VCaP (cell line): Measurements from ENCODE around the gene COX6B1.
"Not testable (repeated sequence)": the region's sequence is repeated elsewhere in the genome, so short reads cannot be mapped to it uniquely, and the experiment has no call there.

Source experiments
- H3K27ac ChIP-seq: fragments of 450-650 bp; 2 replicates; pipeline ENCODE4 v1.5.1; 2017
- CTCF ChIP-seq: fragments of 450-650 bp; conservative IDR thresholded peaks from 2 replicates; pipeline ENCODE4 v1.5.1; 2017; ENCODE audit warnings: mild to moderate bottlenecking, moderate library complexity

The COX6B1 gene

GRCh38 chr19:35669974-35670373, 21.9 kb downstream of the COX6B1 start:
- no peak for TF ChIP-seq CTCF

GRCh38 chr19:35670686-35671085, 22.6 kb downstream of the COX6B1 start:
- TF ChIP-seq CTCF: no peak
- no peak overlapping the region for H3K27ac ChIP-seq

More at GRCh38 chr19:35669974-35670373, 21.9 kb downstream of the COX6B1 start:
- no peak overlapping the region for H3K27ac ChIP-seq

- TF ChIP-seq CTCF: no peak
- no peak overlapping the region for H3K27ac ChIP-seq
Measured at GRCh38 chr19:35671818-35672217, 23.7 kb downstream of the COX6B1 start.

- H3K27ac ChIP-seq: no peak overlapping the region
- no peak for TF ChIP-seq CTCF
Measured at GRCh38 chr19:35673121-35673804, 25.1 kb downstream of the COX6B1 start.

GRCh38 chr19:35675589-35676140, 27.5 kb downstream of the COX6B1 start:
- TF ChIP-seq CTCF: no peak
- H3K27ac ChIP-seq: no peak overlapping the region

- H3K27ac ChIP-seq: no peak overlapping the region
- TF ChIP-seq CTCF: no peak
Measured at GRCh38 chr19:35689836-35690235, 41.7 kb downstream of the COX6B1 start.

- H3K27ac ChIP-seq: not testable (repeated sequence)
Measured at GRCh38 chr19:35691106-35691505, 43.0 kb downstream of the COX6B1 start.

GRCh38 chr19:35692010-35692409, 43.9 kb downstream of the COX6B1 start:
- TF ChIP-seq CTCF: no peak
- peak overlapping the region; percentile 60 for H3K27ac ChIP-seq
